SK-N-SH treated with all-trans-retinoic acid at 6 μM for 48 hours (cell line): ENCODE measurements around the gene EVA1C.

Source experiments
- ATAC-seq: fragments of 200-7000 bp; cut with Tn5 transposase; 3 replicates; pipeline ENCODE4 v1.9.1; 2020; ENCODE audit warnings: mild to moderate bottlenecking, moderate library complexity
- ARNTL ChIP-seq: fragments of 450-650 bp; formaldehyde crosslinking; IDR thresholded peaks from 2 replicates; pipeline ENCODE4 v1.5.0; 2020; ENCODE audit warnings: low read depth, mild to moderate bottlenecking, moderate library complexity, borderline replicate concordance
- CSDC2 ChIP-seq: fragments of 250-450 bp; sonication (Bioruptor Pico); IDR thresholded peaks from 2 replicates; pipeline ENCODE4 v1.5.0; 2020; ENCODE audit warnings: mild to moderate bottlenecking, moderate library complexity
- CSRNP3 ChIP-seq: fragments of 250-450 bp; sonication (Bioruptor Pico); IDR thresholded peaks from 2 replicates; pipeline ENCODE4 v1.5.1; 2021; ENCODE audit warnings: mild to moderate bottlenecking, moderate library complexity
- ESRRG ChIP-seq: fragments of 250-450 bp; sonication (Bioruptor Pico); IDR thresholded peaks from 2 replicates; pipeline ENCODE4 v1.6.1; 2021; ENCODE audit warnings: mild to moderate bottlenecking
- ISL1 ChIP-seq: fragments of 250-450 bp; sonication (Bioruptor Pico); IDR thresholded peaks from 2 replicates; pipeline ENCODE4 v2.1.2; 2022; ENCODE audit warnings: mild to moderate bottlenecking, moderate library complexity
- PATZ1 ChIP-seq: fragments of 250-450 bp; sonication (Bioruptor Pico); IDR thresholded peaks from 2 replicates; pipeline ENCODE4 v1.8.0; 2020; ENCODE audit warnings: mild to moderate bottlenecking, moderate library complexity, borderline replicate concordance
- POU6F1 ChIP-seq: fragments of 250-450 bp; sonication (Bioruptor Pico); IDR thresholded peaks from 2 replicates; pipeline ENCODE4 v1.8.0; 2021; ENCODE audit warnings: low read depth, mild to moderate bottlenecking, moderate library complexity, borderline replicate concordance
- RARB ChIP-seq: fragments of 250-450 bp; sonication (Bioruptor Pico); IDR thresholded peaks from 2 replicates; pipeline ENCODE4 v1.8.0; 2021; ENCODE audit warnings: mild to moderate bottlenecking, moderate library complexity
- SNAI2 ChIP-seq: fragments of 250-450 bp; sonication (Bioruptor Pico); IDR thresholded peaks from 2 replicates; pipeline ENCODE4 v1.5.0; 2020; ENCODE audit warnings: mild to moderate bottlenecking, moderate library complexity
- TCF4 ChIP-seq: fragments of 250-450 bp; sonication (Bioruptor Pico); IDR thresholded peaks from 2 replicates; pipeline ENCODE4 v1.8.0; 2021; ENCODE audit warnings: mild to moderate bottlenecking, moderate library complexity, borderline replicate concordance
- TOX ChIP-seq: fragments of 250-450 bp; sonication (Bioruptor Pico); IDR thresholded peaks from 2 replicates; pipeline ENCODE4 v1.8.0; 2021; ENCODE audit warnings: mild to moderate bottlenecking, moderate library complexity, borderline replicate concordance
- TSHZ2 ChIP-seq: fragments of 250-450 bp; sonication (Bioruptor Pico); IDR thresholded peaks from 2 replicates; pipeline ENCODE4 v1.5.0; 2020; ENCODE audit warnings: mild to moderate bottlenecking, moderate library complexity
- ZC3H10 ChIP-seq: fragments of 250-450 bp; sonication (Bioruptor Pico); IDR thresholded peaks from 2 replicates; pipeline ENCODE4 v1.5.1; 2021; ENCODE audit warnings: mild to moderate bottlenecking, moderate library complexity
- ZFP30 ChIP-seq: fragments of 450-650 bp; formaldehyde crosslinking; IDR thresholded peaks from 2 replicates; pipeline ENCODE4 v1.5.0; 2022; ENCODE audit warnings: mild to moderate bottlenecking, moderate library complexity
- ZNF565 ChIP-seq: fragments of 450-650 bp; formaldehyde crosslinking; conservative IDR thresholded peaks from 2 replicates; pipeline ENCODE4 v1.5.0; 2020; ENCODE audit warnings: low read depth, mild to moderate bottlenecking, moderate library complexity
- ZNF70 ChIP-seq: fragments of 450-650 bp; formaldehyde crosslinking; IDR thresholded peaks from 2 replicates; pipeline ENCODE4 v1.5.0; 2020; ENCODE audit warnings: mild to moderate bottlenecking, moderate library complexity

The EVA1C gene

GRCh38 chr21:32544697-32545096 lies 132.2 kb downstream of the EVA1C start:
- ATAC-seq, result no peak

GRCh38 chr21:32545948-32546441 lies 133.5 kb downstream of the EVA1C start:
- no peak for ATAC-seq
- TF ChIP-seq ZFP30, result no peak
- no peak for TF ChIP-seq RARB
- TF ChIP-seq TCF4 (CRISPR knock-in tag), result no peak
- no peak for TF ChIP-seq CSRNP3 (CRISPR knock-in tag)
- TF ChIP-seq SNAI2 (CRISPR knock-in tag), result no peak
- no peak for TF ChIP-seq ZNF70
- TF ChIP-seq PATZ1, result no peak

More at GRCh38 chr21:32544697-32545096, 132.2 kb downstream of the EVA1C start:
- no peak for TF ChIP-seq PATZ1
- no peak for TF ChIP-seq RARB
- TF ChIP-seq TSHZ2, result no peak
- TF ChIP-seq TOX (CRISPR knock-in tag), result no peak
- TF ChIP-seq CSDC2 (CRISPR knock-in tag), result no peak
- no peak for TF ChIP-seq SNAI2 (CRISPR knock-in tag)
- no peak for TF ChIP-seq TCF4 (CRISPR knock-in tag)
- TF ChIP-seq ZC3H10 (CRISPR knock-in tag), result no peak
- no peak for TF ChIP-seq POU6F1 (CRISPR knock-in tag)
- no peak for TF ChIP-seq ISL1 (CRISPR knock-in tag)

- no peak for TF ChIP-seq CSDC2 (CRISPR knock-in tag)
- TF ChIP-seq, all 23 proteins: peak for 0
- no peak for ATAC-seq
These were observed 134.5 kb downstream of the EVA1C start for GRCh38 chr21:32547018-32547417.

GRCh38 chr21:32548978-32549377 lies 136.5 kb downstream of the EVA1C start:
- TF ChIP-seq ARNTL (CRISPR knock-in tag) (no peak), CSDC2 (CRISPR knock-in tag) (no peak), ZNF565 (no peak), ESRRG (CRISPR knock-in tag) (no peak)
- no peak for ATAC-seq

- ATAC-seq, result no peak
- no peak for TF ChIP-seq PATZ1
These were observed 136.9 kb downstream of the EVA1C start for GRCh38 chr21:32549440-32549839.
